ENCODE data around the gene DUSP22.
"Not testable (repeated sequence)": the region's sequence is repeated elsewhere in the genome, so short reads cannot be mapped to it uniquely, and the experiment has no call there.

The DUSP22 gene

GRCh38 chr6:291697-292505, at the start of gene DUSP22:
Gene DUSP22 (plus strand): TSS chr6:292487. CDS start chr6:292540, 53 bp downstream.
- DNase-seq: no peak

- no peak for DNase-seq
Observed at GRCh38 chr6:246352-246751, 45.9 kb upstream of the DUSP22 start.

- no peak for DNase-seq
Observed at GRCh38 chr6:247351-247750, 44.9 kb upstream of the DUSP22 start.

GRCh38 chr6:248046-248445, 44.2 kb upstream of the DUSP22 start:
- not testable (repeated sequence) for DNase-seq

GRCh38 chr6:250676-251075, 41.6 kb upstream of the DUSP22 start:
- no peak for DNase-seq

- DNase-seq: no peak
Observed at GRCh38 chr6:251920-252319, 40.4 kb upstream of the DUSP22 start.

GRCh38 chr6:252775-253535, 39.3 kb upstream of the DUSP22 start:
- DNase-seq: no peak

GRCh38 chr6:254016-254415, 38.3 kb upstream of the DUSP22 start:
- DNase-seq: no peak

- no peak for DNase-seq
Observed at GRCh38 chr6:255041-255750, 37.1 kb upstream of the DUSP22 start.

- no peak for DNase-seq
Observed at GRCh38 chr6:255751-256083, 36.6 kb upstream of the DUSP22 start.

GRCh38 chr6:256169-256568, 36.1 kb upstream of the DUSP22 start:
- DNase-seq: no peak

GRCh38 chr6:257031-257725, 35.1 kb upstream of the DUSP22 start:
- DNase-seq: no peak

- DNase-seq: no peak
Observed at GRCh38 chr6:257774-258173, 34.5 kb upstream of the DUSP22 start.

GRCh38 chr6:259316-259715, 33.0 kb upstream of the DUSP22 start:
- no peak for DNase-seq

- DNase-seq: no peak
Observed at GRCh38 chr6:259901-260508, 32.3 kb upstream of the DUSP22 start.

GRCh38 chr6:264626-265025, 27.7 kb upstream of the DUSP22 start:
- DNase-seq: no peak

GRCh38 chr6:268394-268935, 23.8 kb upstream of the DUSP22 start:
- DNase-seq: no peak

- DNase-seq: no peak
Observed at GRCh38 chr6:273551-274058, 18.7 kb upstream of the DUSP22 start.

- DNase-seq: no peak
Observed at GRCh38 chr6:277746-278145, 14.5 kb upstream of the DUSP22 start.

GRCh38 chr6:278494-278893, 13.8 kb upstream of the DUSP22 start:
- DNase-seq: no peak

GRCh38 chr6:279341-280029, 12.8 kb upstream of the DUSP22 start:
- no peak for DNase-seq
